ENCODE results near the gene NPNT.
"Not testable (repeated sequence)": the region's sequence is repeated elsewhere in the genome, so short reads cannot be mapped to it uniquely, and the experiment has no call there.

NPNT gene, protein sequence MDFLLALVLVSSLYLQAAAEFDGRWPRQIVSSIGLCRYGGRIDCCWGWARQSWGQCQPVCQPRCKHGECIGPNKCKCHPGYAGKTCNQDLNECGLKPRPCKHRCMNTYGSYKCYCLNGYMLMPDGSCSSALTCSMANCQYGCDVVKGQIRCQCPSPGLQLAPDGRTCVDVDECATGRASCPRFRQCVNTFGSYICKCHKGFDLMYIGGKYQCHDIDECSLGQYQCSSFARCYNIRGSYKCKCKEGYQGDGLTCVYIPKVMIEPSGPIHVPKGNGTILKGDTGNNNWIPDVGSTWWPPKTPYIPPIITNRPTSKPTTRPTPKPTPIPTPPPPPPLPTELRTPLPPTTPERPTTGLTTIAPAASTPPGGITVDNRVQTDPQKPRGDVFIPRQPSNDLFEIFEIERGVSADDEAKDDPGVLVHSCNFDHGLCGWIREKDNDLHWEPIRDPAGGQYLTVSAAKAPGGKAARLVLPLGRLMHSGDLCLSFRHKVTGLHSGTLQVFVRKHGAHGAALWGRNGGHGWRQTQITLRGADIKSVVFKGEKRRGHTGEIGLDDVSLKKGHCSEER

DNA sequence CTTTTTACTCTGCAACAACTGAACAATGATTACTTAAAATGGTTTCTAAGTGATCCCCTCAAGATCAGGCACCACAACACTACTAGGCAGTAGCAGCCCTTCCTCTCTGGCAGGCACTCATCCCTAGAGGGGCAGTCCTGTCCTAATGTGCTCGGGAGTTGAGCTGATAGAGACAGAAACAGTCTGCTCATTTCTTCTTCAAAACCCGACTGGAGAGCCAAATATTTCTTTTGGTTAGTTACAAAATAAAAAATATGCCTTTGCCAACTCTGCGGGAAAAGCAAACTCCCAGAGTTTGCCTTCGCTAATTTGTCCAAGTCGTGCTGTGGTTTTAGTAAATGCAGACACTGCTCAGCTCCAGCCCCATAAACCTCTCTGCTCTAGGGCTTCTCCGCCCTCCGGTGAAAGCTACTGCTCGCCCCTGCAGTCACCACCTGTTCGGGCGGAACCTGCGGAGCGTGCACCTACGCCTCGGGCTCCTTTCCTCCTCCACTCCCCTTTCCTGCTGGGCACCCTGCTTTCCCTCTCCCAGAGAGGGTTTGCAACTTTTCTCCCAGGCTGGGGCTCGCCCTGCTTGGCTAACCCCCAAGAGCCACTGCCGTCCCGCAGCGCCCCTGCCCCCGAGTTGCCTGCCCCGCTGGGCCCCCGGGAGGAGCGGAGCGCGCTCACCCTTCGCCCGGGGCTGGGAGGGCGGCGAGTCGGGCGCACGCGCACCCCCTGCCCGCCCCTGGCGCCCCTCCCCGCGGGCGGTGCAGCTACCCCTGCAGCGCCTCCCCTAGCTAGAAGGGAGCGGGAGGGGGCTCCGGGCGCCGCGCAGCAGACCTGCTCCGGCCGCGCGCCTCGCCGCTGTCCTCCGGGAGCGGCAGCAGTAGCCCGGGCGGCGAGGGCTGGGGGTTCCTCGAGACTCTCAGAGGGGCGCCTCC is at the start of gene NPNT:
Gene NPNT (plus strand): TSS at position 812 of the 923 bp plus-strand sequence. CDS start 182 bp downstream, outside the sequence.
- no peak for DNase-seq (ENCODE audit: low read depth)
- TF ChIP-seq, protein P1, sequence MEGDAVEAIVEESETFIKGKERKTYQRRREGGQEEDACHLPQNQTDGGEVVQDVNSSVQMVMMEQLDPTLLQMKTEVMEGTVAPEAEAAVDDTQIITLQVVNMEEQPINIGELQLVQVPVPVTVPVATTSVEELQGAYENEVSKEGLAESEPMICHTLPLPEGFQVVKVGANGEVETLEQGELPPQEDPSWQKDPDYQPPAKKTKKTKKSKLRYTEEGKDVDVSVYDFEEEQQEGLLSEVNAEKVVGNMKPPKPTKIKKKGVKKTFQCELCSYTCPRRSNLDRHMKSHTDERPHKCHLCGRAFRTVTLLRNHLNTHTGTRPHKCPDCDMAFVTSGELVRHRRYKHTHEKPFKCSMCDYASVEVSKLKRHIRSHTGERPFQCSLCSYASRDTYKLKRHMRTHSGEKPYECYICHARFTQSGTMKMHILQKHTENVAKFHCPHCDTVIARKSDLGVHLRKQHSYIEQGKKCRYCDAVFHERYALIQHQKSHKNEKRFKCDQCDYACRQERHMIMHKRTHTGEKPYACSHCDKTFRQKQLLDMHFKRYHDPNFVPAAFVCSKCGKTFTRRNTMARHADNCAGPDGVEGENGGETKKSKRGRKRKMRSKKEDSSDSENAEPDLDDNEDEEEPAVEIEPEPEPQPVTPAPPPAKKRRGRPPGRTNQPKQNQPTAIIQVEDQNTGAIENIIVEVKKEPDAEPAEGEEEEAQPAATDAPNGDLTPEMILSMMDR (conservative IDR thresholded peaks at IDR 0.05; ENCODE audit: low read depth, low read length): no peak
- peak within 1 kb of the TSS; percentile 44 for H3K4me3 ChIP-seq (ENCODE audit: low read length)

DNA sequence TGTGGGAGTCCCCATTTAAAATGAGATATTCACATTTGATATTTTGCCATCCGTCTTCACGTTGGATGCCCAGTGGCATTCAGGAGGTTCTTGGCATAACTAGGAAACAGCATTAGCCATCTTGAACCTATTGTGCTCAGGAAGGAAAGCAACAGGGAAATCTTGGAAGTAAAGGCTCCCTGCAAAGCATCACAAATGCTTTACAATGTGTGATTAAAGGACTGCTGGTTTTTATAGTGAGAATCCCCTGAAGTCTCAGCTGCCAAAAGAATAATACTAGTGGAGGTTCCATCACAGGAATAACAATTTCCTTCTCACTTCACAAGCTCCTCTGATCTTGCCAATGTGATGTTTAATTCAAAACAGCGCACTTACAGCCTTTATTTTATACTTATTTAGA is 49.7 kb upstream of the NPNT start:
- TF ChIP-seq, protein P1 (conservative IDR thresholded peaks at IDR 0.05; ENCODE audit: low read depth, low read length): no peak
- no peak overlapping the region for H3K4me3 ChIP-seq (ENCODE audit: low read length)
- DNase-seq (ENCODE audit: low read depth): no peak

DNA sequence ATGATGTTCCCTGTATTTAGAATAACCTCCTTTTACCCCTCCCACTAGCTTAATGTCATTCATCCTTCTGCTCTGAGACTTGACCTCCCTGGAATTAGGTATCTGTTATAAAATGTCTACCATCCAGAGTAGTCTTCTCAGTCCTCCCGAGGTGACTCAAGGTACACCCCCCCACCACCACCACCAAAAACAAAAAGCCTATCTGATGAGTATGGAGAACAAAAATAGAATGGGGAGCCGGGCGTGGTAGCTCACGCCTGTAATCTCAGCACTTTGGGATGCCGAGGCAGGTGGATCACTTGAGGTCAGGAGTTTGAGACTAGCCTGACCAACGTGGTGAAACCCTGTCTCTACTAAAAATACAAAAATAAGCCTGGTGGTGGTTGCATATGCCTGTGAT is 46.9 kb upstream of the NPNT start:
- DNase-seq (ENCODE audit: low read depth); H3K4me3 ChIP-seq (ENCODE audit: low read length): not testable (repeated sequence)

DNA sequence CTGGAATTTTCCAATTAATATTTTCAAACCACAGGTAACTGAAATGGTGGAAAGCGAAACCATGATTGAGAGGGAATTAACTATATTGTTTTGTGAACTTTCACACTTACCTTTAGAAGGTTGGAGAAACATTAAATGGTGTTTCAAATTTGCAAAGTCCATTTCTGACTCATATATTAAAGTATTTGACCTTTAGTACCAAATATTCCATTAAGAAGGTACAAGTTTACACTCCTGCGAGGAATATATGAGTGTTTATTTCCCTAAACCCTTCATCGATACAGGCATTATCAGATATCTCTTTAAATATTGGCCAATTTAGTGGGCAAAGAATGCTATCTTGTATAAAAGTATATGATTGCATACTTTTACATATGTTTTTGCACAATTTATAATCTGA is 44.1 kb upstream of the NPNT start:
- H3K4me3 ChIP-seq (ENCODE audit: low read length): no peak overlapping the region
- TF ChIP-seq, protein P1 (conservative IDR thresholded peaks at IDR 0.05; ENCODE audit: low read depth, low read length): no peak
- DNase-seq (ENCODE audit: low read depth): no peak

DNA sequence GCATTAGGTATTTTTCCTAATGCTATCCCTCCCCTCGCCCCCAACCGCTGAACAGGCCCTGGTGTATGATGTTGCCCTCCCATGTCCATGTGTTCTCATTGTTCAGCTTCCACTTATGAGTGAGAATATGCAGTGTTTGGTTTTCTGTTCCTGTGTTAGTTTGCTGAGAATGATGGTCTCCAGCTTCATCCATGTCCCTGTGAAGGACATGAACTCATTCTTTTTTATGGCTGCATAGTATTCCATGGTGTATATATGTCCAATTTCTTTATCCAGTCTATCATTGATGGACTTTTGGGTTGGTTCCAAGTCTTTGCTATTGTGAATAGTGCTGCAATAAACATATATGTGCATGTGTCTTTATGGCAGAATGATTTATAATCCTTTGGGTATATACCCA is 43.0 kb upstream of the NPNT start:
- H3K4me3 ChIP-seq (ENCODE audit: low read length); DNase-seq (ENCODE audit: low read depth): not testable (repeated sequence)

DNA sequence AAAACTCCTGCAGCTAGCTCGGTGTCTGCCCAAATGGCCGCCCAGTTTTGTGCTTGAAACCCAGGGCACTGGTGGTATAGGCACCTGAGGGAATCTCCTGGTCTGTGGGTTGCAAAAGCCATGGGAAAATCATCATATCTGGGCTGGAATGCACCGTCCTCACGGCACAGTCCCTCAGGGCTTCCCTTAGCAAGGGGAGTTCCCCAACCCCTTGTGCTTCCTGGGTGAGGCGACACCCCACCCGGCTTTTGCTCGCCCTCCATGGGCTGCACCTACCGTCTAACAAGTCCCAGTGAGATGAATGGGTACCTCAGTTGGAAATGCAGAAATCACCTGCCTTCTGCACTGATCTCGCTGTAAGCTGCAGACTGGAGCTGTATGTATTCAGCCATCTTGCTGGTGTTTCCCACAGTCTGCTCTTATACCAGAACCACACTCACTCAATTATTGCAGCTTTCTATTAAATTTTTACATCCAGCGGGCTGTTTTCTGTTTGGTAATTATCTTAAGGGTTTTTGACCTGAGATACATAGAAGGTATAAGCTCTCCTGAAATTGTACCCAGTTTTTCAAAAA is 36.7 kb upstream of the NPNT start:
- TF ChIP-seq, protein P1 (conservative IDR thresholded peaks at IDR 0.05; ENCODE audit: low read depth, low read length): no peak

DNA sequence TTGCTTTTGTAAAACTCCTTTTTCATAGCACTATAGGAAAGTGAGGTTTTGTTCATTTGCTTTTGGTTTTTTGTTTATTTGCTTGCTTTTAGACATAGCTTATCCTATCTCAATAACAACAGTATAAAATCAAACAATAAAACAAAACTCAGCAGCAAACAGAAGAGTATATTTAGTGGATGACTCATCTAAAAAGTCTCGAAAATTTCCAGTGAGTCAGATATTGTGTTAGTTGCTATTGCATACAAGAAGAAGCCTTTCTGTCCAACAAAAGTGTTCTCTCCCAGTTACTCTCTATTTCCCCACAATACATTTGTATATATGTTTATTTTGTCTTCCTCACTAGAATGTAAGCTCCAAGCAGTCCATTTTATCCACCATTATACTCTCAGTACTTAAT is 36.0 kb upstream of the NPNT start:
- TF ChIP-seq, protein P1 (conservative IDR thresholded peaks at IDR 0.05; ENCODE audit: low read depth, low read length): no peak
- no peak overlapping the region for H3K4me3 ChIP-seq (ENCODE audit: low read length)
- peak; percentile 6 for DNase-seq (ENCODE audit: low read depth)

More for the DNA sequence above, 36.7 kb upstream of the NPNT start:
- no peak for DNase-seq (ENCODE audit: low read depth)
- H3K4me3 ChIP-seq (ENCODE audit: low read length): no peak overlapping the region

All from retinal pigment epithelial cell (primary cell).